Glutamatergic neuron (in vitro differentiated cells): ENCODE measurements around the gene PGA3. TPM values are rescaled to one million over a fixed set of nuclear protein-coding genes. Genes with fewer than 3 reads are reported as not detected.
A peak's percentile ranks its signal among the peaks of the same experiment; 100 is the strongest.

Experiments used
- DNase-seq: peaks from one replicate; pipeline ENCODE4 v3.0.0; 2022
- H3K27ac Mint-ChIP-seq: one replicate; pipeline ENCODE4 v1.8.0; 2020; ENCODE audit warnings: mild to moderate bottlenecking, mixed read lengths, inconsistent platforms; ENCODE audit not compliant: unreplicated experiment
- H3K27me3 Mint-ChIP-seq: one replicate; pipeline ENCODE4 v1.8.0; 2020; ENCODE audit warnings: mild to moderate bottlenecking, moderate library complexity, mixed read lengths, inconsistent platforms; ENCODE audit not compliant: unreplicated experiment
- H3K36me3 Mint-ChIP-seq: one replicate; pipeline ENCODE4 v1.8.0; 2020; ENCODE audit warnings: mild to moderate bottlenecking, mixed read lengths, inconsistent platforms; ENCODE audit not compliant: unreplicated experiment
- H3K4me1 Mint-ChIP-seq: one replicate; pipeline ENCODE4 v1.8.0; 2020; ENCODE audit warnings: mild to moderate bottlenecking, low read depth, mixed read lengths, inconsistent platforms; ENCODE audit not compliant: unreplicated experiment
- H3K4me3 Mint-ChIP-seq: one replicate; pipeline ENCODE4 v1.8.0; 2020; ENCODE audit warnings: mild to moderate bottlenecking, mixed read lengths, inconsistent platforms; ENCODE audit not compliant: unreplicated experiment
- H3K9me3 Mint-ChIP-seq: one replicate; pipeline ENCODE4 v1.8.0; 2020; ENCODE audit warnings: mild to moderate bottlenecking, moderate library complexity, mixed read lengths, inconsistent platforms; ENCODE audit not compliant: unreplicated experiment
- CTCF ChIP-seq: fragments of 200-600 bp; sonication (generic); IDR thresholded peaks from one replicate; pipeline ENCODE4 v1.5.0; 2021; ENCODE audit not compliant: partially characterized antibody, unreplicated experiment
- total RNA-seq: library from RNA; stranded (reverse); fragmentation: NEBNext Ultra II Directional; extraction: Animal tissue kit (Norgen Biotek cat#: 25700); gene quantifications from one replicate; pipeline ENCODE4 v1.2.1, GENCODE V29; 2021; ENCODE audit not compliant: unreplicated experiment

Gene PGA3
- total RNA-seq, 1 donor from 2014 or later = not detected

- DNase-seq = no peak
- Mint-ChIP-seq H3K27me3 (peaks cover 4% of the 10 kb centered on the region), H3K27ac (no peak overlapping the region), H3K4me1 (peaks cover 16% of the 10 kb centered on the region), H3K4me3 (no peak overlapping the region), H3K36me3 (peaks cover 18% of the 10 kb centered on the region), H3K9me3 (peaks cover 10% of the 10 kb centered on the region)
- TF ChIP-seq CTCF = no peak
Measured at GRCh38 chr11:61157743-61158142, 45.6 kb upstream of the PGA3 start.

GRCh38 chr11:61158691-61159381, 44.5 kb upstream of the PGA3 start:
- DNase-seq = no peak
- H3K4me1 Mint-ChIP-seq = peaks cover 13% of the 10 kb centered on the region
- peaks cover 10% of the 10 kb centered on the region for H3K9me3 Mint-ChIP-seq
- no peak for TF ChIP-seq CTCF
- no peak overlapping the region for H3K27ac Mint-ChIP-seq
- H3K4me3 Mint-ChIP-seq = peak overlapping the region; percentile 41
- H3K27me3 Mint-ChIP-seq = peaks cover 4% of the 10 kb centered on the region
- peaks cover 18% of the 10 kb centered on the region for H3K36me3 Mint-ChIP-seq

GRCh38 chr11:61160487-61161189, 42.7 kb upstream of the PGA3 start:
- no peak for DNase-seq

GRCh38 chr11:61161190-61162091, 41.9 kb upstream of the PGA3 start, which contains the start of gene VPS37C:
TSS of gene VPS37C (minus strand) at chr11:61161426. CDS start at chr11:61138829, 22,597 bp downstream.
- peak; percentile 71 for TF ChIP-seq CTCF
- Mint-ChIP-seq H3K4me3 (peak within 1 kb of the TSS; percentile 92), H3K9me3 (peaks cover 8% of the 10 kb centered on the region), H3K27me3 (peaks cover 2% of the 10 kb centered on the region), H3K27ac (peak within 1 kb of the TSS; percentile 96), H3K36me3 (no peaks in the 10 kb centered on the region), H3K4me1 (peaks cover 15% of the 10 kb centered on the region)
- DNase-seq = peak; percentile 93

More at GRCh38 chr11:61160487-61161189, 42.7 kb upstream of the PGA3 start:
- H3K27me3 Mint-ChIP-seq = peaks cover 2% of the 10 kb centered on the region
- H3K4me3 Mint-ChIP-seq = peak overlapping the region; percentile 90
- peaks cover 8% of the 10 kb centered on the region for H3K9me3 Mint-ChIP-seq
- H3K36me3 Mint-ChIP-seq = peaks cover 4% of the 10 kb centered on the region
- TF ChIP-seq CTCF = no peak
- peaks cover 15% of the 10 kb centered on the region for H3K4me1 Mint-ChIP-seq
- H3K27ac Mint-ChIP-seq = peak overlapping the region; percentile 85
